CD4-positive, alpha-beta T cell (primary cell): ENCODE data around the gene BEND6. TPM values are rescaled to one million over a fixed set of nuclear protein-coding genes. Genes with fewer than 3 reads are reported as not detected.

Source experiments
- ATAC-seq: fragments of 200-7000 bp; cut with Tn5 transposase; one replicate; pipeline ENCODE4 v1.10.0; 2022; ENCODE audit warnings: mild to moderate bottlenecking; ENCODE audit not compliant: poor library complexity
- CTCF ChIA-PET: fragments of 350-600 bp; sonication (Branson Sonifier 250); formaldehyde crosslinking; loops from one replicate; lab custom pipeline; 2021; ENCODE audit warnings: antibody characterized with exemption, inconsistent platforms; lab: Charles Lee
- POLR2A ChIA-PET: fragments of 350-600 bp; sonication (Branson Sonifier 250); formaldehyde crosslinking; loops from one replicate; lab custom pipeline; 2021; ENCODE audit warnings: antibody characterized with exemption, inconsistent platforms; lab: Charles Lee
- DNase-seq, 14 experiments: peaks; one replicate each; pipeline ENCODE4 v3.0.0-alpha.2; 2013 to 2020; ENCODE audit warnings: mixed read lengths in 2 of 14
- H3K27ac ChIP-seq, 2 donors: one replicate each; pipeline versions ENCODE4 v1.5.1 to v1.7.0; 2013; ENCODE audit warnings: low read length in 2 of 2, low read depth in 1 of 2, mild to moderate bottlenecking in 1 of 2
- H3K27me3 ChIP-seq, 2 experiments: 1 replicate in 1 of 2; 2 replicates in 1 of 2; pipeline versions ENCODE4 v1.6.1 to v1.7.0; 2013; ENCODE audit warnings: low read length in 2 of 2, control low read depth in 1 of 2, mild to moderate bottlenecking in 1 of 2, moderate library complexity in 1 of 2; ENCODE audit not compliant: insufficient read depth in 2 of 2, control insufficient read depth in 1 of 2
- H3K36me3 ChIP-seq: one replicate; pipeline ENCODE4 v1.6.1; 2013; ENCODE audit warnings: low read length, control low read depth; ENCODE audit not compliant: insufficient read depth
- H3K4me1 ChIP-seq: one replicate; pipeline ENCODE4 v1.6.1; 2013; ENCODE audit warnings: low read length, control low read depth; ENCODE audit not compliant: insufficient read depth
- H3K4me3 ChIP-seq: one replicate; pipeline ENCODE4 v1.5.1; 2013; ENCODE audit warnings: mild to moderate bottlenecking, low read length, moderate library complexity
- H3K9me3 ChIP-seq, 2 experiments: 1 replicate in 1 of 2; 2 replicates in 1 of 2; pipeline versions ENCODE4 v1.6.1 to v1.7.0; 2013; ENCODE audit warnings: low read length in 2 of 2, mild to moderate bottlenecking in 2 of 2, control low read depth in 1 of 2, moderate library complexity in 1 of 2; ENCODE audit not compliant: control insufficient read depth in 1 of 2, insufficient read depth in 1 of 2
- H3K27ac Mint-ChIP-seq: one replicate; pipeline ENCODE4 v1.8.0; 2020; ENCODE audit warnings: mixed read lengths
- H3K27me3 Mint-ChIP-seq: one replicate; pipeline ENCODE4 v1.8.0; 2021; ENCODE audit warnings: mixed read lengths
- H3K36me3 Mint-ChIP-seq: one replicate; pipeline ENCODE4 v1.8.0; 2021; ENCODE audit warnings: low read depth, mixed read lengths
- H3K4me1 Mint-ChIP-seq: one replicate; pipeline ENCODE4 v1.8.0; 2021; ENCODE audit warnings: low read depth, mixed read lengths
- H3K4me3 Mint-ChIP-seq: one replicate; pipeline ENCODE4 v1.8.0; 2020; ENCODE audit warnings: mild to moderate bottlenecking, mixed read lengths
- H3K9me3 Mint-ChIP-seq: one replicate; pipeline ENCODE4 v1.8.0; 2020; ENCODE audit warnings: mixed read lengths
- intact Hi-C, 2 experiments: fragments of 100-400 bp; cut with DNase I in 1 of 2; cut with micrococcal nuclease in 1 of 2; formaldehyde crosslinking; loops; one replicate each; pipeline versions ENCODE4 v1.15.1 to v1.9.0; 2023 to 2025; cut with DNase I, micrococcal nuclease
- total RNA-seq, 174 experiments: library from RNA in 2 of 174; stranded (reverse) in 2 of 174; gene quantifications; one replicate each; pipeline ENCODE4 v1.2.3 and lab custom pipeline; 2021 to 2026
- TF ChIP-seq, protein P1 (sequence below): fragments of 200-600 bp; IDR thresholded peaks from one replicate; pipeline ENCODE4 v1.8.0; 2022; ENCODE audit warnings: antibody characterized with exemption, mild to moderate bottlenecking

BEND6 gene
- total RNA-seq, 2 experiments from 2014 or later = not detected

- CTCF ChIA-PET = no interaction called here
Measured at GRCh38 chr6:57017069-57017468, 62.2 kb downstream of the BEND6 start.

DNA sequence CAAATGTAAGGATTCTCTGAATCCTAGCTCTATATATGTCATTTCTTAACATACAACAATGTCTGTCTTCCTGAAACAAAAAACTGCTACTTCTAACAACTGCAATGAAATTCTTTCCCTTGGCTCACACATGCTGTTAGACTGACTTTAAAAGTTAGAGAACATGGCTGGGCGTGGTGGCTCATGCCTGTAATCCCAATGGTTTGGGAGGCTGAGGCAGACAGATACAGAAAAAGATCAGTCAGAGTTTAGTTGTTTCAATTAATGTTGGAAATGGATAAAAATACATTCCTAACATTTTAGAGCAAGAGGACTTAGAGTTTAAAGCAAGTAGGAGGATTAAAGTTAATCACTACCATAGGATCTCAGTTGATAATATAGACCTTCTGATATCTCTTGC is 62.9 kb downstream of the BEND6 start:
- CTCF ChIA-PET = no interaction called here
- TF ChIP-seq, protein P1, sequence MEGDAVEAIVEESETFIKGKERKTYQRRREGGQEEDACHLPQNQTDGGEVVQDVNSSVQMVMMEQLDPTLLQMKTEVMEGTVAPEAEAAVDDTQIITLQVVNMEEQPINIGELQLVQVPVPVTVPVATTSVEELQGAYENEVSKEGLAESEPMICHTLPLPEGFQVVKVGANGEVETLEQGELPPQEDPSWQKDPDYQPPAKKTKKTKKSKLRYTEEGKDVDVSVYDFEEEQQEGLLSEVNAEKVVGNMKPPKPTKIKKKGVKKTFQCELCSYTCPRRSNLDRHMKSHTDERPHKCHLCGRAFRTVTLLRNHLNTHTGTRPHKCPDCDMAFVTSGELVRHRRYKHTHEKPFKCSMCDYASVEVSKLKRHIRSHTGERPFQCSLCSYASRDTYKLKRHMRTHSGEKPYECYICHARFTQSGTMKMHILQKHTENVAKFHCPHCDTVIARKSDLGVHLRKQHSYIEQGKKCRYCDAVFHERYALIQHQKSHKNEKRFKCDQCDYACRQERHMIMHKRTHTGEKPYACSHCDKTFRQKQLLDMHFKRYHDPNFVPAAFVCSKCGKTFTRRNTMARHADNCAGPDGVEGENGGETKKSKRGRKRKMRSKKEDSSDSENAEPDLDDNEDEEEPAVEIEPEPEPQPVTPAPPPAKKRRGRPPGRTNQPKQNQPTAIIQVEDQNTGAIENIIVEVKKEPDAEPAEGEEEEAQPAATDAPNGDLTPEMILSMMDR = no peak

More at GRCh38 chr6:57017069-57017468, 62.2 kb downstream of the BEND6 start:
- no peak for ATAC-seq
- no peak overlapping the region for H3K27ac ChIP-seq
- Mint-ChIP-seq H3K27ac (no peak overlapping the region), H3K9me3 (no peaks in the 10 kb centered on the region), H3K36me3 (no peaks in the 10 kb centered on the region), H3K4me3 (no peak overlapping the region), H3K4me1 (no peaks in the 10 kb centered on the region), H3K27me3 (no peaks in the 10 kb centered on the region)
- H3K36me3 ChIP-seq = no peaks in the 10 kb centered on the region
- no peaks in the 10 kb centered on the region for H3K9me3 ChIP-seq
- POLR2A ChIA-PET = no interaction called here
- TF ChIP-seq, protein P1 = no peak
- intact Hi-C loops = no loop called here
- H3K27me3 ChIP-seq = no peaks in the 10 kb centered on the region
- no peak overlapping the region for H3K4me3 ChIP-seq
- no peaks in the 10 kb centered on the region for H3K4me1 ChIP-seq
- DNase-seq = no peak

GRCh38 chr6:57019434-57019833 is 64.5 kb downstream of the BEND6 start:
- H3K9me3 ChIP-seq = peaks cover 0 to 3% of the 10 kb centered on the region in 2 experiments
- TF ChIP-seq, protein P1 = no peak
- no peaks in the 10 kb centered on the region for H3K4me1 ChIP-seq
- no peaks in the 10 kb centered on the region for H3K36me3 ChIP-seq
- Mint-ChIP-seq H3K27me3 (no peaks in the 10 kb centered on the region), H3K36me3 (no peaks in the 10 kb centered on the region), H3K4me1 (no peaks in the 10 kb centered on the region), H3K4me3 (no peak overlapping the region), H3K27ac (no peak overlapping the region), H3K9me3 (peaks cover 3% of the 10 kb centered on the region)
- no peak overlapping the region for H3K4me3 ChIP-seq
- ATAC-seq (no peak), DNase-seq (no peak)
- intact Hi-C loops = no loop called here
- no peak overlapping the region for H3K27ac ChIP-seq
- H3K27me3 ChIP-seq = no peaks in the 10 kb centered on the region
- CTCF ChIA-PET = no interaction called here
- POLR2A ChIA-PET = no interaction called here

More for the DNA sequence above, 62.9 kb downstream of the BEND6 start:
- no peaks in the 10 kb centered on the region for H3K9me3 ChIP-seq
- DNase-seq = no peak
- H3K27ac ChIP-seq = no peak overlapping the region
- H3K36me3 ChIP-seq = no peaks in the 10 kb centered on the region
- ATAC-seq = no peak
- Mint-ChIP-seq H3K27ac (no peak overlapping the region), H3K9me3 (no peaks in the 10 kb centered on the region), H3K27me3 (no peaks in the 10 kb centered on the region), H3K4me1 (no peaks in the 10 kb centered on the region), H3K4me3 (no peak overlapping the region), H3K36me3 (no peaks in the 10 kb centered on the region)
- POLR2A ChIA-PET = no interaction called here
- H3K27me3 ChIP-seq = no peaks in the 10 kb centered on the region
- intact Hi-C loops = no loop called here
- no peak overlapping the region for H3K4me3 ChIP-seq
- H3K4me1 ChIP-seq = no peaks in the 10 kb centered on the region
